BE2C (cell line): ENCODE measurements around the gene MOXD1. TPM values are rescaled to one million over a fixed set of nuclear protein-coding genes. Genes with fewer than 3 reads are reported as not detected.

Experiments used
- DNase-seq: peaks from one replicate; pipeline ENCODE4 v3.0.0-alpha.2; 2020
- H3K27me3 ChIP-seq: fragments of 250-450 bp; sonication (Bioruptor Pico); 2 replicates; pipeline ENCODE4 v1.5.1; 2020; ENCODE audit warnings: mild to moderate bottlenecking
- H3K36me3 ChIP-seq: fragments of 250-450 bp; sonication (Bioruptor Pico); 2 replicates; pipeline ENCODE4 v1.5.1; 2020; ENCODE audit warnings: mild to moderate bottlenecking
- H3K4me1 ChIP-seq: fragments of 250-450 bp; sonication (Bioruptor Pico); 2 replicates; pipeline ENCODE4 v1.5.1; 2020
- H3K4me3 ChIP-seq: 2 replicates; pipeline ENCODE4 v1.5.1; 2011; ENCODE audit warnings: low read depth, low read length
- H3K9me3 ChIP-seq: fragments of 250-450 bp; sonication (Bioruptor Pico); 2 replicates; pipeline ENCODE4 v1.5.1; 2020
- CTCF ChIP-seq: IDR thresholded peaks from 2 replicates; pipeline ENCODE4 v1.5.1; 2012; ENCODE audit warnings: mild to moderate bottlenecking, low read depth, low read length
- polyA plus RNA-seq: library from polyadenylated mRNA; unstranded; fragments of >200 nt; gene quantifications from one replicate; pipeline ENCODE4 v1.2.1, GENCODE V29; 2012; ENCODE audit warnings: low read depth, missing spikeins; ENCODE audit not compliant: insufficient read length, insufficient read depth

MOXD1 gene
- 0.49 TPM for polyA plus RNA-seq

GRCh38 chr6:132400883-132401617 lies at the start of gene MOXD1:
Gene MOXD1, minus strand, starts transcription at chr6:132401475. Its CDS starts 49 bp downstream, at chr6:132401426.
- H3K36me3 ChIP-seq: no peaks in the 10 kb centered on the region
- H3K4me1 ChIP-seq: no peaks in the 10 kb centered on the region
- no peak; the same call in 1 of the 2 replicates for TF ChIP-seq CTCF
- no peaks in the 10 kb centered on the region for H3K9me3 ChIP-seq
- peaks cover 44% of the 10 kb centered on the region for H3K27me3 ChIP-seq
- DNase-seq: peak; percentile 48
- peak within 1 kb of the TSS; percentile 53 for H3K4me3 ChIP-seq

GRCh38 chr6:132446855-132447241 lies 45.6 kb upstream of the MOXD1 start:
- H3K4me3 ChIP-seq: no peak overlapping the region
- no peaks in the 10 kb centered on the region for H3K4me1 ChIP-seq
- H3K9me3 ChIP-seq: no peaks in the 10 kb centered on the region
- TF ChIP-seq CTCF: no peak
- no peaks in the 10 kb centered on the region for H3K27me3 ChIP-seq
- no peaks in the 10 kb centered on the region for H3K36me3 ChIP-seq
- no peak for DNase-seq

GRCh38 chr6:132446141-132446854 lies 45.0 kb upstream of the MOXD1 start:
- no peak overlapping the region for H3K4me3 ChIP-seq
- no peaks in the 10 kb centered on the region for H3K9me3 ChIP-seq
- H3K36me3 ChIP-seq: no peaks in the 10 kb centered on the region
- no peaks in the 10 kb centered on the region for H3K27me3 ChIP-seq
- no peaks in the 10 kb centered on the region for H3K4me1 ChIP-seq
- TF ChIP-seq CTCF: no peak
- no peak for DNase-seq

GRCh38 chr6:132445201-132445951 lies 44.1 kb upstream of the MOXD1 start:
- Histone ChIP-seq H3K27me3 (no peaks in the 10 kb centered on the region), H3K4me3 (no peak overlapping the region), H3K36me3 (no peaks in the 10 kb centered on the region), H3K4me1 (no peaks in the 10 kb centered on the region), H3K9me3 (no peaks in the 10 kb centered on the region)
- DNase-seq: no peak
- TF ChIP-seq CTCF: no peak

- H3K4me1 ChIP-seq: no peaks in the 10 kb centered on the region
These were observed 41.9 kb upstream of the MOXD1 start for GRCh38 chr6:132443206-132443605.

More at GRCh38 chr6:132443206-132443605, 41.9 kb upstream of the MOXD1 start:
- no peak for DNase-seq
- Histone ChIP-seq H3K36me3 (no peaks in the 10 kb centered on the region), H3K9me3 (no peaks in the 10 kb centered on the region), H3K4me3 (no peak overlapping the region), H3K27me3 (no peaks in the 10 kb centered on the region)
- no peak for TF ChIP-seq CTCF
